D721Med (cell line): ENCODE results near the gene WDR5B.

ENCODE experiments used
- DNase-seq: peaks from one replicate; pipeline ENCODE4 v3.0.0; 2011; ENCODE audit warnings: low spot score; ENCODE audit not compliant: insufficient read length
- FAIRE-seq: peaks from 2 replicates; lab custom pipeline; 2011; peaks lifted over from hg19 to GRCh38; lab: Jason Lieb, UNC
- TF ChIP-seq, protein P1 (sequence below): IDR thresholded peaks from 2 replicates; pipeline ENCODE4 v1.5.1; 2012; ENCODE audit warnings: mild to moderate bottlenecking, control low read depth; ENCODE audit not compliant: insufficient read depth; ENCODE audit errors: missing control alignments

The WDR5B gene

DNA sequence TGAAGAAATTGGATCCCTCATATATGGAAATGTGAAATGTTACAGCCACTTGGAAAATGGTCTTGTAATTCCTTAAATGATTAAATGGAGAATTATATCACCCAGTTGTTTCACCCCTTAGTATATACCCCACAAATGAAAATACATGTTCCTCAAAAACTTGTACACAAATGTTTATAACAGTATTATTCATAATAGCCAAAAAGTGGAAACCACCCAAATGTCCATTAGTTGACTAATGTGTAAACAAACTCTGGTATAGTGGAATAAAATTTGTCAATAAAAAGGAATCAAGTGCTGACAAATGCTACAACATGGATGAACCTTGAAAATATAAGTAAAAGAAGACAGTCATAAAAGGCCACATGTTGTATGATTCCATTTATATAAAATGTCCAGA, 19.4 kb downstream of the WDR5B start:
- TF ChIP-seq, protein P1, sequence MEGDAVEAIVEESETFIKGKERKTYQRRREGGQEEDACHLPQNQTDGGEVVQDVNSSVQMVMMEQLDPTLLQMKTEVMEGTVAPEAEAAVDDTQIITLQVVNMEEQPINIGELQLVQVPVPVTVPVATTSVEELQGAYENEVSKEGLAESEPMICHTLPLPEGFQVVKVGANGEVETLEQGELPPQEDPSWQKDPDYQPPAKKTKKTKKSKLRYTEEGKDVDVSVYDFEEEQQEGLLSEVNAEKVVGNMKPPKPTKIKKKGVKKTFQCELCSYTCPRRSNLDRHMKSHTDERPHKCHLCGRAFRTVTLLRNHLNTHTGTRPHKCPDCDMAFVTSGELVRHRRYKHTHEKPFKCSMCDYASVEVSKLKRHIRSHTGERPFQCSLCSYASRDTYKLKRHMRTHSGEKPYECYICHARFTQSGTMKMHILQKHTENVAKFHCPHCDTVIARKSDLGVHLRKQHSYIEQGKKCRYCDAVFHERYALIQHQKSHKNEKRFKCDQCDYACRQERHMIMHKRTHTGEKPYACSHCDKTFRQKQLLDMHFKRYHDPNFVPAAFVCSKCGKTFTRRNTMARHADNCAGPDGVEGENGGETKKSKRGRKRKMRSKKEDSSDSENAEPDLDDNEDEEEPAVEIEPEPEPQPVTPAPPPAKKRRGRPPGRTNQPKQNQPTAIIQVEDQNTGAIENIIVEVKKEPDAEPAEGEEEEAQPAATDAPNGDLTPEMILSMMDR: no peak
- FAIRE-seq (peak; percentile 55), DNase-seq (no peak)

DNA sequence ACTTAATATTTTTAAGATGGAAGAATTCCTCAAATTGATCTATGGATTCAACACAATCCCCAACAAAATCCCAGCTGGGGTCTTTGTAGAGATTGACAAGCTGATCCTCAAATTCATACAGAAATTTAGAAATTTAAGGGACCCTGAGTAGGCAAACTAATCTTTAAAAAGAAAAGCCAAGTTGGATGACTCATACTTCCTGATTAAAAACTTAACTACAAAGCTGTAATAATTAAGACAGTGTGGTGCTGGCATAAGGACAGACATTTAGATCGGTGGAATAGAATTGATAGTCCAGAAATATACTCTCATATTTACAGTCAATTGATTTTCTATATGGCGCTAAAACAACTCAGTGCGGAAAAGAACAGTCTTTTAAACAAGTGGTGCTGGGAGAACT, 20.3 kb downstream of the WDR5B start:
- TF ChIP-seq, protein P1: no peak
- no peak for DNase-seq
- FAIRE-seq: no peak

DNA sequence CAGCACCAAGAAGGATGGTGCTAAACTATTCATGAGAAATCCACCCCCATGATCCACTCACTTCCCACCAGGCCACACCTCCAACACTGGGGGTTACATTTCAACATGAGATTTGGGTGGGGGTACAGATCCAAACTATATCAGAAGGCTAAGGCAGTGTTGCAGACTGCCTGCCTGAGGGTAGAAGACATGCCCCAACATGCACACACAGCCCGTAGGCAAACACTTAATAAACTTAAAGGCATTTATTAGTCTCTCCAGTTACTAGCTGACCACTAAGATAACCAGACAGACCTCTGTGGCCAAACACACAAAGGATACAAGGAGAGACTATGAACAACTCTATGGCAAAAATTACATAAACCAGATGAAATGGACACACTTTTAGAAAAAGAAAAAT, 21.7 kb downstream of the WDR5B start:
- DNase-seq (no peak), FAIRE-seq (no peak)

DNA sequence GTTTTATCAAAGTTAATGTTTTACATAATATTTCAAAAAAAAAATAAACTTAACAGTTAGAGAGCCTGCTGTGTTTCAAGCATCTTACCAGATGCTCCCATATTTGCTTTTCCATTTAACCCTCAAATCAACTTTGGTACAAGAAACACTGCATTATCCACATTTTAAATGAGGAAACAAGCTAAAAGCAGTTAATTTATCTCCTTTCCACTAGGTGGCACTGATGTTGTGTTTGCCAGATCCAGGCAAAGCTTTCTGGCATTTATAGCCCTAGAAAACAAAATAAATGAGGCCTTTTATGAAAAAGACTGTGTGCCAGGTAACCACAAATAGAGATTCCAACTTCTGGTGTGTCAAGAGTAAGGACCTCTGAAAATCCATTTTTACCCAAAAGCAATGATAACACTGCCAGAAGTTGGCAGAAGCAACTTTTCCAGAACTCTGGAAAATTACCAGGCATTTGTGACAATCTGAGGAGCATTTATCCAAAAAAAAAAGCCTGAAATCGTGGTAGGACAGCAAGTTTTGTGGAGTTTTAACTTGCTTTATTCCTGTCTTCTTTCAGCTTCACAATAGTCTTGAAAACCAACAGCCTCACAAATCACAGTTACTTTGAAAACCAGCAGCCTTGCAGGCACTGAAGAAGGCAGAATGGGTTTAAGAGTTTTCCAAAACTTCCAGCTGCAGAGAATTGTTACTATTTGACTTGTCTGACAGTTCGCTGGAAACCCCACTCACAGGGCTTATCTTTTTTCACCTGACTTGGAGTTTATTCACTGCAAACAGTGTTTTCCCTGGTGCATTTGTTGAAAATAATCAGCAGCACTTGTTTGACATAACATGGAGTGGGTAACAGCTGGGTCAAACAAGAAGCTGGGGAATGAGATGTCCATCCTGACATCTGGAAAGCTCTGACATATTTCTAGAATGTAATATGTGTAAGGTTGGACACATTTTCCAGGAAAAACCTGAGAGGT, 22.7 kb downstream of the WDR5B start:
- TF ChIP-seq, protein P1: peak; percentile 75
- DNase-seq: no peak
- peak; percentile 11 for FAIRE-seq

More for the DNA sequence above, 21.7 kb downstream of the WDR5B start:
- TF ChIP-seq, protein P1: no peak

DNA sequence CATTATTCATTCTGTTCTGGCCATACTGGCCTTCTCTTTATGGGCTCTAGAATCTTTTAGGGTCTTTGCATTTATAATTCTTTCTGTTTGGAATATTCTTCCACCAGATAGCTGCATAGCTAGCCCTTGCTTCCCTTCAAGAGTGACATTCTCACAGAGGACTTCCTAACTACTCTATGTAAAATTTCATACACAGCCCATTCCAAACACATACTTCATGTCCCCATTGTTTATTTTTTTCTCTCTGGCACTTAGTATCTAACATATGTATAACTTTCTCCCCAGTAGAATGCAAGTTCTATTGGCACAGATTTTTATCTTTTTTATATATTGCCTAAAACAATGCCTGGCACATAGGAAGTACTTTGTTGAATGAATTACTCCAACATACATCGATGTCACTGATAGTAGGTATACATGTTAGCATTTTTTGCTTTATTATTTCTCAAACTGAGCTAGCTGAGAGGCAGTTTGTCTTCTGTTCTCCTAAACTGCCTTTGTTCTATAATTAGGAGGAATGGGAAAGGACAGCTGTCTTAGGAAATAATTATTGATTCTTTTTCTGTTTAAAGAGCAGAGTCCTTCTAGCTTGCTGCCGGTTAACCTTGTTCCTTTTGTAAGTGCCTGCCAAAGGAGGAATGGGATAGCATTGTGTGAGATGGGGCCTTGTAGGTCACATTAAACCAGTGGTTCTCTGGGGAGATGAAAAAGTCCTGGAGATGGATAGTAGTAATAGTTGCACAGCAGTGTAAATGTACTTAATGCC, 24.0 kb downstream of the WDR5B start:
- TF ChIP-seq, protein P1: no peak
- DNase-seq (no peak), FAIRE-seq (no peak)

DNA sequence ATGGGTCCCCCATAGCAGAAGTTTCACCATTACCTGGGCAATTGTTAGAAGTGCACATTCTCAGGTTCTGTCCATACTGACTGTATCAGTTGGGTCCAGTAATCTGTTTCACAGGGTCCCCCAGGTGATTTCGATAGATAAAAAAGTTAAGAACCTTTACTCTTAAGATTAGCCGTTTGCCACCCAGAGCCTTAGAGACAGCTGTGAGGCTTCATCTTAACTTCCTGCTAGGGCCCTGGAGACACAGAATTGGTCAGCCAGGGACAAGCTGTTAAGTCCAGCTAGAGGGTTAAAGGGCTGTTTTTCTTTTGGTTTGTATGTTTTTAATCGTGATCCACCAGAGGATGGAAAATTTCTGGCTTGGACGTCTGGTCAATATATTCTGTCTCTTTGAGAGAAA, 25.2 kb downstream of the WDR5B start:
- TF ChIP-seq, protein P1: no peak
- FAIRE-seq (no peak), DNase-seq (no peak)
